ENCODE measurements around the gene DGKI. TPM values are rescaled to one million over a fixed set of nuclear protein-coding genes. Genes with fewer than 3 reads are reported as not detected.

DGKI gene
- total RNA-seq, 1 experiment from 2014 or later, result 0.55 TPM

- peaks cover 8 to 13% (median 9%) of the 10 kb centered on the region in 3 experiments for H3K36me3 Mint-ChIP-seq (ENCODE audit: insufficient read depth in 1 of 3, low read depth in 3 of 3)
- H3K4me2 ChIP-seq (ENCODE audit: insufficient read depth, insufficient read length, low read length), result no peak overlapping the region
- no peak overlapping the region for H2BK20ac ChIP-seq (ENCODE audit: low read depth, low read length, poor library complexity, severe bottlenecking)
- no peak overlapping the region for H3T11ph ChIP-seq (ENCODE audit: low read length)
- no peak overlapping the region for H3K23ac ChIP-seq (ENCODE audit: insufficient read length, low read depth, low read length)
- H2AK5ac ChIP-seq (ENCODE audit: insufficient read length, low read length), result no peak overlapping the region
- H4K91ac ChIP-seq (ENCODE audit: insufficient read length, low read depth, low read length), result no peak overlapping the region
- no peak overlapping the region for H3K4me3 Mint-ChIP-seq
- no peak overlapping the region for H3K56ac ChIP-seq (ENCODE audit: insufficient read length, low read depth, low read length)
- no peaks in the 10 kb centered on the region for H3K27me3 ChIP-seq (ENCODE audit: insufficient read depth, low read length)
- H2AFZ ChIP-seq (ENCODE audit: low read length), result no peak overlapping the region
- WGBS (ENCODE audit: extremely low coverage, insufficient read length, low lambda C conversion rate), result no CpG with 5 or more reads among the region's 4 CpGs
- H4K8ac ChIP-seq (replicated peaks; ENCODE audit: insufficient read length, low read depth, low read length), result no peak overlapping the region
- no peak for TF ChIP-seq CTCF (conservative IDR thresholded peaks at IDR 0.05)
- no peak overlapping the region for H2BK12ac ChIP-seq (ENCODE audit: insufficient read length, low read depth, low read length)
- H3K4ac ChIP-seq (ENCODE audit: low read depth, low read length), result no peak overlapping the region
- H3K27ac ChIP-seq (ENCODE audit: insufficient read length, low read depth, low read length), result no peak overlapping the region
- H3K9ac ChIP-seq (ENCODE audit: extremely low read depth, insufficient read length, low read length), result no peak overlapping the region
- H3K9me3 ChIP-seq (ENCODE audit: control insufficient read depth, low read depth, low read length), result no peaks in the 10 kb centered on the region
- H3K79me2 ChIP-seq (ENCODE audit: insufficient read depth, low read length), result no peaks in the 10 kb centered on the region
- H3K14ac ChIP-seq (ENCODE audit: insufficient read depth, low read length), result no peak overlapping the region
- DNase-seq, result no peak
- no peak overlapping the region for H3K18ac ChIP-seq (ENCODE audit: insufficient read length, low read depth, low read length)
- H3K79me1 ChIP-seq (ENCODE audit: insufficient read depth, low read depth, low read length, poor library complexity, severe bottlenecking), result no peaks in the 10 kb centered on the region
- no peak overlapping the region for H2BK15ac ChIP-seq (ENCODE audit: low read depth, low read length)
- peaks cover 10 to 14% of the 10 kb centered on the region in 2 experiments for H3K9me3 Mint-ChIP-seq
- H3K27me3 Mint-ChIP-seq (ENCODE audit: low read depth), result no peaks in the 10 kb centered on the region; the same call in 1 of the 2 replicates
- no peak overlapping the region for H3K27ac Mint-ChIP-seq
- H4K5ac ChIP-seq (ENCODE audit: insufficient read length, low read depth, low read length), result no peak overlapping the region
- no peaks in the 10 kb centered on the region for H3K23me2 ChIP-seq (ENCODE audit: insufficient read length, low read depth, low read length, poor library complexity, severe bottlenecking)
- no peaks in the 10 kb centered on the region for H3K4me1 ChIP-seq (ENCODE audit: insufficient read depth, low read length)
- H3K4me1 Mint-ChIP-seq, result peaks cover 3 to 4% of the 10 kb centered on the region in 2 experiments; a peak in 2 of 4 replicates
- no peaks in the 10 kb centered on the region for H4K20me1 ChIP-seq (ENCODE audit: control insufficient read depth, insufficient read depth, insufficient read length)
- H2BK5ac ChIP-seq (ENCODE audit: insufficient read length, low read length), result no peak overlapping the region
- H2BK120ac ChIP-seq (ENCODE audit: low read depth, low read length, poor library complexity, severe bottlenecking), result no peak overlapping the region
Measured at GRCh38 chr7:137795211-137795610, 51.6 kb downstream of the DGKI start.
